GM21423 (cell line): ENCODE results near the gene ADAMTS12.

Experiments
- ATAC-seq: cut with Tn5 transposase; IDR thresholded peaks from one replicate; pipeline ENCODE4 v1.9.1; 2021; ENCODE audit warnings: mild to moderate bottlenecking, moderate library complexity; ENCODE audit not compliant: unreplicated experiment

The ADAMTS12 gene

GRCh38 chr5:33611877-33612276 lies 279.9 kb downstream of the ADAMTS12 start:
- ATAC-seq, result no peak

GRCh38 chr5:33608344-33609041 lies 283.3 kb downstream of the ADAMTS12 start:
- no peak for ATAC-seq

GRCh38 chr5:33604503-33604902 lies 287.3 kb downstream of the ADAMTS12 start:
- no peak for ATAC-seq

GRCh38 chr5:33601881-33602280 lies 289.9 kb downstream of the ADAMTS12 start:
- ATAC-seq, result no peak

GRCh38 chr5:33595303-33595702 lies 296.5 kb downstream of the ADAMTS12 start:
- no peak for ATAC-seq

- ATAC-seq, result no peak
Observed at GRCh38 chr5:33594006-33594405, 297.8 kb downstream of the ADAMTS12 start.

GRCh38 chr5:33592245-33592644 lies 299.5 kb downstream of the ADAMTS12 start:
- ATAC-seq, result no peak

GRCh38 chr5:33588654-33589372 lies 303.0 kb downstream of the ADAMTS12 start:
- no peak for ATAC-seq

- ATAC-seq, result no peak
Observed at GRCh38 chr5:33583332-33583731, 308.5 kb downstream of the ADAMTS12 start.

GRCh38 chr5:33582417-33582816 lies 309.4 kb downstream of the ADAMTS12 start:
- no peak for ATAC-seq

GRCh38 chr5:33579789-33580188 lies 312.0 kb downstream of the ADAMTS12 start:
- no peak for ATAC-seq

GRCh38 chr5:33579152-33579551 lies 312.6 kb downstream of the ADAMTS12 start:
- no peak for ATAC-seq

GRCh38 chr5:33576726-33577590 lies 314.8 kb downstream of the ADAMTS12 start:
- ATAC-seq, result no peak

GRCh38 chr5:33565324-33565723 lies 326.5 kb downstream of the ADAMTS12 start:
- no peak for ATAC-seq

GRCh38 chr5:33563983-33564908 lies 327.5 kb downstream of the ADAMTS12 start:
- ATAC-seq, result no peak

- no peak for ATAC-seq
Observed at GRCh38 chr5:33563530-33563929, 328.3 kb downstream of the ADAMTS12 start.

GRCh38 chr5:33558489-33558888 lies 333.3 kb downstream of the ADAMTS12 start:
- no peak for ATAC-seq

- no peak for ATAC-seq
Observed at GRCh38 chr5:33557605-33558004, 334.2 kb downstream of the ADAMTS12 start.

- no peak for ATAC-seq
Observed at GRCh38 chr5:33556330-33557328, 335.2 kb downstream of the ADAMTS12 start.
